NCI-H1092 (cell line): ENCODE data around the gene HNRNPCL2.
"Not testable (repeated sequence)": the region's sequence is repeated elsewhere in the genome, so short reads cannot be mapped to it uniquely, and the experiment has no call there.

Experiments used
- DNase-seq: peaks from one replicate; lab custom pipeline; 2025; lab: John Stamatoyannopoulos, UW

Gene HNRNPCL2

GRCh38 chr1:13116754-13117153 is at the start of gene HNRNPCL2:
HNRNPCL2 (minus strand) TSS chr1:13116854; CDS start chr1:13116400, 454 bp downstream.
- DNase-seq: not testable (repeated sequence)

- DNase-seq: not testable (repeated sequence)
Observed at GRCh38 chr1:13165531-13165930, 48.9 kb upstream of the HNRNPCL2 start, which contains the start of gene HNRNPCL4. HNRNPCL4 (minus strand) TSS chr1:13165631; CDS start chr1:13165467, 164 bp downstream.

- not testable (repeated sequence) for DNase-seq
Observed at GRCh38 chr1:13155909-13156308, 39.3 kb upstream of the HNRNPCL2 start, which contains the start of gene PRAMEF26. PRAMEF26 (minus strand) TSS chr1:13156009; CDS start chr1:13153095, 2,914 bp downstream.

GRCh38 chr1:13070474-13070873 is 46.2 kb downstream of the HNRNPCL2 start, which contains the start of gene PRAMEF25:
PRAMEF25 (plus strand) TSS chr1:13070774; CDS start chr1:13073694, 2,920 bp downstream.
- DNase-seq: not testable (repeated sequence)
